Measurements from ENCODE around the gene PODNL1. TPM values are rescaled to one million over a fixed set of nuclear protein-coding genes. Genes with fewer than 3 reads are reported as not detected.

Gene PODNL1
- total RNA-seq, 6 experiments from 2014 or later, result 10.1 to 13.7 (median 12.2) TPM

- no peak overlapping the region for H3K27ac Mint-ChIP-seq
- no peak overlapping the region for H3K4me3 Mint-ChIP-seq
- H3K4me1 Mint-ChIP-seq (ENCODE audit: low read depth), result peaks cover 6% of the 10 kb centered on the region; the same call in 1 of the 2 replicates
- TF ChIP-seq, protein P1, sequence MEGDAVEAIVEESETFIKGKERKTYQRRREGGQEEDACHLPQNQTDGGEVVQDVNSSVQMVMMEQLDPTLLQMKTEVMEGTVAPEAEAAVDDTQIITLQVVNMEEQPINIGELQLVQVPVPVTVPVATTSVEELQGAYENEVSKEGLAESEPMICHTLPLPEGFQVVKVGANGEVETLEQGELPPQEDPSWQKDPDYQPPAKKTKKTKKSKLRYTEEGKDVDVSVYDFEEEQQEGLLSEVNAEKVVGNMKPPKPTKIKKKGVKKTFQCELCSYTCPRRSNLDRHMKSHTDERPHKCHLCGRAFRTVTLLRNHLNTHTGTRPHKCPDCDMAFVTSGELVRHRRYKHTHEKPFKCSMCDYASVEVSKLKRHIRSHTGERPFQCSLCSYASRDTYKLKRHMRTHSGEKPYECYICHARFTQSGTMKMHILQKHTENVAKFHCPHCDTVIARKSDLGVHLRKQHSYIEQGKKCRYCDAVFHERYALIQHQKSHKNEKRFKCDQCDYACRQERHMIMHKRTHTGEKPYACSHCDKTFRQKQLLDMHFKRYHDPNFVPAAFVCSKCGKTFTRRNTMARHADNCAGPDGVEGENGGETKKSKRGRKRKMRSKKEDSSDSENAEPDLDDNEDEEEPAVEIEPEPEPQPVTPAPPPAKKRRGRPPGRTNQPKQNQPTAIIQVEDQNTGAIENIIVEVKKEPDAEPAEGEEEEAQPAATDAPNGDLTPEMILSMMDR (IDR thresholded peaks at IDR 0.05), result no peak
- H3K9me3 Mint-ChIP-seq, result no peaks in the 10 kb centered on the region
- H3K36me3 Mint-ChIP-seq (ENCODE audit: low read depth), result peaks cover 5% of the 10 kb centered on the region; the same call in 1 of the 2 replicates
- DNase-seq, result no peak
- no peaks in the 10 kb centered on the region for H3K27me3 Mint-ChIP-seq (ENCODE audit: insufficient read depth)
Measured at GRCh38 chr19:13932911-13933393, 5.3 kb downstream of the PODNL1 start.

GRCh38 chr19:13932149-13932637 is 6.0 kb downstream of the PODNL1 start:
- H3K9me3 Mint-ChIP-seq, result no peaks in the 10 kb centered on the region
- no peak for DNase-seq

DNA sequence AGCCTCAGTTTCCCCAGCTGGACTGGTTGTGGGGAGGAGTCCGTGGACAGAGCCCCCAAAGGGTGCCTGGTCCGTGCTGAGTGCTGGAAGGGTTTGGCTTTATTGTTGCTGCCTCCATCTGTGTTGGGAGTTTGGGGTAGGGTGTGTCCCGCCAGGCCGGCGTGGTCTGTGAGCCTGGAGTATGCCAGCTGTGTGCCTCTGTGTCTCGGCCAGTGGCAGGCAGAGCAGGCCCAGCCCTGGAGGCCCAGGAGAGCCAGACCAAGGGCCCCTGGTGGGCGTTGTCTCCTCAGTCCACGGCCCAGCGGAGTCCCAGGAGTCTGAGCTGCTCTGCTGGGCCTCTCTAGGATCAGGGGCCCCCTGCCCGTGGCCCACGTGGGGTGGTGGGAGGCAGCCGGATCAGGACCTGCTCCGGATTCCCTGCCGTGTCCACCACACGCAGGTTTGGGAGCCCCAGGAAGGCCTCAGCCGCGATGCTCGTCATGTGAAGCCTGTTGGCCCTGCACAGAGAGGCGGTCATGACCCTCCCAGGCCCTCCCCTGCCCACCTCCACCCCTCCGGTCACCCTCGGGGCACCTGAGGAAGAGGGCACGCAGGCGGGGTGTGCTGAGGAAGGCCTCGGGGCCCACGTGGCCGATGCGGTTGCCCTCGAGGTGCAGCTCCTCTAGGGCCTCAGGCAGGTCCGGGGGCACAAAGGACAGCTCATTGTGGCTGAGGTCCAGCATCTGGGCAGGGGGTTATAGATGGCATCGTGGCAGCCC is 6.6 kb downstream of the PODNL1 start:
- no peak overlapping the region for H3K4me3 Mint-ChIP-seq
- no peaks in the 10 kb centered on the region for H3K9me3 Mint-ChIP-seq
- no peaks in the 10 kb centered on the region for H3K4me1 Mint-ChIP-seq (ENCODE audit: low read depth)
- no peak for DNase-seq
- TF ChIP-seq, protein P1 (IDR thresholded peaks at IDR 0.05), result no peak
- no peaks in the 10 kb centered on the region for H3K27me3 Mint-ChIP-seq (ENCODE audit: insufficient read depth)
- H3K27ac Mint-ChIP-seq, result no peak overlapping the region
- H3K36me3 Mint-ChIP-seq (ENCODE audit: low read depth), result peaks cover 14% of the 10 kb centered on the region

More at GRCh38 chr19:13932149-13932637, 6.0 kb downstream of the PODNL1 start:
- Mint-ChIP-seq H3K27me3 (ENCODE audit: insufficient read depth) (no peaks in the 10 kb centered on the region), H3K36me3 (ENCODE audit: low read depth) (peaks cover 8% of the 10 kb centered on the region), H3K27ac (no peak overlapping the region), H3K4me1 (ENCODE audit: low read depth) (peaks cover under 1% of the 10 kb centered on the region; the same call in 1 of the 2 replicates), H3K4me3 (no peak overlapping the region)
- TF ChIP-seq, protein P1 (IDR thresholded peaks at IDR 0.05), result no peak

DNA sequence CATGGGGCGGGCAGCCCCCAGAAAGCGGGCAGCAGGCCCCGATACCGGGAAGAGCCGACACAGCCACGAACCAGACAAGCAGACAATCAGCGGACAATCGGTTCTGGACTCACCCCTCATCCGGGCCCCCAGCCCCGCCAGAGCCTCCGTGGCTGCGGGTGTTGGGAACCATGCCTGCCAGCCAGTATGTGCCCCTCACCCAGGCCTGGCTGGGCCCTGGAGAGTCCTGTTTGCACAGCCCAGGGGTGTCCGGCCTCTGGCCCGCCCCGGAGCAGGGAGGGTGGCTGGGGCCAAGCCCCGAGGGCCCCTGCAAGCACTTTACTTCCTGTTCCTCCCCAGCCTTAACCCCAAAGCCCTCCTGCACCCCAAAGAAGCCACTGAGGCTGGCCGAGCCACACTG is 7.8 kb downstream of the PODNL1 start:
- Mint-ChIP-seq H3K36me3 (ENCODE audit: low read depth) (peaks cover 16% of the 10 kb centered on the region), H3K27ac (no peak overlapping the region)

GRCh38 chr19:13929956-13930355 is 8.3 kb downstream of the PODNL1 start:
- no peak overlapping the region for H3K27ac Mint-ChIP-seq
- TF ChIP-seq, protein P1 (IDR thresholded peaks at IDR 0.05), result no peak
- H3K36me3 Mint-ChIP-seq (ENCODE audit: low read depth), result peaks cover 19% of the 10 kb centered on the region
- no peak overlapping the region for H3K4me3 Mint-ChIP-seq
- no peaks in the 10 kb centered on the region for H3K9me3 Mint-ChIP-seq
- no peaks in the 10 kb centered on the region for H3K4me1 Mint-ChIP-seq (ENCODE audit: low read depth)
- no peak for DNase-seq
- no peaks in the 10 kb centered on the region; the same call in 1 of the 2 replicates for H3K27me3 Mint-ChIP-seq (ENCODE audit: insufficient read depth)

More for the DNA sequence above, 7.8 kb downstream of the PODNL1 start:
- H3K4me1 Mint-ChIP-seq (ENCODE audit: low read depth), result no peaks in the 10 kb centered on the region
- TF ChIP-seq, protein P1 (IDR thresholded peaks at IDR 0.05), result no peak
- no peak for DNase-seq
- H3K27me3 Mint-ChIP-seq (ENCODE audit: insufficient read depth), result no peaks in the 10 kb centered on the region
- H3K9me3 Mint-ChIP-seq, result no peaks in the 10 kb centered on the region
- H3K4me3 Mint-ChIP-seq, result no peak overlapping the region

Data from HFFc6 (cell line).